GM06990 (cell line): ENCODE data around the gene CD48.

Experiments
- DNase-seq: peaks from one replicate; pipeline ENCODE4 v3.0.0-alpha.2; 2011; ENCODE audit not compliant: insufficient read length; ENCODE audit errors: extremely low read depth
- H3K27me3 ChIP-seq: replicated peaks from 2 replicates; pipeline ENCODE4 v1.6.0; 2011; ENCODE audit warnings: low read length; ENCODE audit not compliant: control insufficient read depth, insufficient read depth
- H3K36me3 ChIP-seq: 2 replicates; pipeline ENCODE4 v1.5.1; 2011; ENCODE audit warnings: low read length; ENCODE audit not compliant: control insufficient read depth, insufficient read depth
- H3K4me3 ChIP-seq: replicated peaks from 2 replicates; pipeline ENCODE4 v1.5.1; 2011; ENCODE audit warnings: low read depth, mild to moderate bottlenecking, control low read depth, low read length
- CTCF ChIP-seq: IDR thresholded peaks from 2 replicates; pipeline ENCODE4 v1.5.1; 2011; ENCODE audit warnings: low read length, control low read depth, mild to moderate bottlenecking, inconsistent platforms; ENCODE audit not compliant: insufficient read depth, poor library complexity, severe bottlenecking

Gene CD48

GRCh38 chr1:160741612-160742348 is 30.2 kb upstream of the CD48 start:
- DNase-seq = no peak

GRCh38 chr1:160741092-160741501 is 29.5 kb upstream of the CD48 start:
- Histone ChIP-seq H3K27me3 (no peaks in the 10 kb centered on the region), H3K36me3 (peaks cover 10% of the 10 kb centered on the region), H3K4me3 (peak overlapping the region; percentile 91)
- DNase-seq = no peak
- peak; percentile 25 for TF ChIP-seq CTCF

More at GRCh38 chr1:160741612-160742348, 30.2 kb upstream of the CD48 start:
- Histone ChIP-seq H3K27me3 (no peaks in the 10 kb centered on the region), H3K36me3 (peaks cover 10% of the 10 kb centered on the region), H3K4me3 (peak overlapping the region; percentile 91)
- peak; percentile 34 for TF ChIP-seq CTCF

- no peak for DNase-seq
- Histone ChIP-seq H3K4me3 (peak overlapping the region; percentile 91), H3K36me3 (peaks cover 10% of the 10 kb centered on the region), H3K27me3 (no peaks in the 10 kb centered on the region)
- no peak for TF ChIP-seq CTCF
These were observed 28.6 kb upstream of the CD48 start for GRCh38 chr1:160740133-160740688.

GRCh38 chr1:160739098-160739511 is 27.5 kb upstream of the CD48 start, which contains the start of gene SLAMF7:
Gene SLAMF7, plus strand, starts transcription at chr1:160739247. Its CDS starts 55 bp downstream, at chr1:160739302.
- DNase-seq = peak; percentile 67
- no peaks in the 10 kb centered on the region for H3K27me3 ChIP-seq
- peaks cover 9% of the 10 kb centered on the region for H3K36me3 ChIP-seq
- no peak for TF ChIP-seq CTCF
- H3K4me3 ChIP-seq = peak within 1 kb of the TSS; percentile 91

- Histone ChIP-seq H3K4me3 (no peak overlapping the region; the same call in none of the 2 replicates), H3K27me3 (no peaks in the 10 kb centered on the region), H3K36me3 (peaks cover 4% of the 10 kb centered on the region)
- no peak for DNase-seq
- TF ChIP-seq CTCF = no peak
These were observed 26.6 kb upstream of the CD48 start for GRCh38 chr1:160738271-160738670.
